HEK293 (cell line): Measurements from ENCODE around the gene CHMP1A.

Experiments used
- HIC1 ChIP-seq: fragments of 450-650 bp; formaldehyde crosslinking; IDR thresholded peaks from 2 replicates; pipeline ENCODE4 v1.5.1; 2016; ENCODE audit warnings: missing biosample characterization, missing genetic modification characterization
- HOXA7 ChIP-seq: sonication (generic); formaldehyde crosslinking; IDR thresholded peaks from 2 replicates; pipeline ENCODE4 v1.8.1; 2022; ENCODE audit warnings: missing genetic modification reagents, borderline replicate concordance
- TCF7L2 ChIP-seq: IDR thresholded peaks from 2 replicates; pipeline ENCODE4 v1.6.1; 2011; ENCODE audit warnings: low read depth, mild to moderate bottlenecking, inconsistent platforms, low read length, moderate library complexity, borderline replicate concordance
- ZNF350 ChIP-seq: fragments of 450-650 bp; formaldehyde crosslinking; IDR thresholded peaks from 2 replicates; pipeline ENCODE4 v1.5.0; 2017; ENCODE audit warnings: missing biosample characterization, mild to moderate bottlenecking, missing genetic modification characterization
- ZNF660 ChIP-seq: fragments of 450-650 bp; IDR thresholded peaks from 2 replicates; pipeline ENCODE4 v1.5.1; 2018; ENCODE audit warnings: missing biosample characterization, mild to moderate bottlenecking, missing genetic modification characterization

GRCh38 chr16:89602273-89602951 is 55.1 kb downstream of the CHMP1A start:
- TF ChIP-seq HOXA7 (CRISPR knock-in tag): no peak
- TF ChIP-seq HIC1 (tag by site-specific recombination): peak; percentile 70; the same call in 1 of the 2 replicates
- TF ChIP-seq ZNF660 (tag by site-specific recombination): no peak
- TF ChIP-seq TCF7L2: no peak
- TF ChIP-seq ZNF350 (tag by site-specific recombination): no peak
